GM19324 (cell line): Measurements from ENCODE around the gene CHST5.
"Not testable (repeated sequence)": the region's sequence is repeated elsewhere in the genome, so short reads cannot be mapped to it uniquely, and the experiment has no call there.

Experiments used
- ATAC-seq: cut with Tn5 transposase; IDR thresholded peaks from one replicate; pipeline ENCODE4 v1.9.1; 2021; ENCODE audit warnings: mild to moderate bottlenecking, moderate library complexity; ENCODE audit not compliant: unreplicated experiment, low FRiP score

CHST5 gene

GRCh38 chr16:75552951-75553350, 17.0 kb upstream of the CHST5 start:
- ATAC-seq = no peak

- no peak for ATAC-seq
Observed at GRCh38 chr16:75550211-75550662, 14.3 kb upstream of the CHST5 start.

GRCh38 chr16:75548456-75548855, 12.5 kb upstream of the CHST5 start:
- ATAC-seq = not testable (repeated sequence)

- no peak for ATAC-seq
Observed at GRCh38 chr16:75546293-75546692, 10.4 kb upstream of the CHST5 start.

GRCh38 chr16:75545879-75546278, 10.0 kb upstream of the CHST5 start:
- not testable (repeated sequence) for ATAC-seq

- not testable (repeated sequence) for ATAC-seq
Observed at GRCh38 chr16:75542462-75542861, 6.6 kb upstream of the CHST5 start.

GRCh38 chr16:75541236-75541635, 5.3 kb upstream of the CHST5 start:
- ATAC-seq = no peak

GRCh38 chr16:75538882-75539565, 3.1 kb upstream of the CHST5 start:
- ATAC-seq = not testable (repeated sequence)

- no peak for ATAC-seq
Observed at GRCh38 chr16:75537776-75538175, 1.9 kb upstream of the CHST5 start.

GRCh38 chr16:75535211-75535843, 581 bp downstream of the CHST5 start:
- no peak for ATAC-seq

GRCh38 chr16:75534560-75535205, 1.2 kb downstream of the CHST5 start:
- no peak for ATAC-seq

GRCh38 chr16:75532791-75533190, 3.1 kb downstream of the CHST5 start:
- no peak for ATAC-seq

- no peak for ATAC-seq
Observed at GRCh38 chr16:75532142-75532765, 3.7 kb downstream of the CHST5 start.

GRCh38 chr16:75529959-75530358, 5.9 kb downstream of the CHST5 start:
- no peak for ATAC-seq

GRCh38 chr16:75529056-75529905, 6.6 kb downstream of the CHST5 start:
- ATAC-seq = no peak

- ATAC-seq = no peak
Observed at GRCh38 chr16:75527825-75528299, 8.0 kb downstream of the CHST5 start.

GRCh38 chr16:75526032-75526790, 9.7 kb downstream of the CHST5 start:
- no peak for ATAC-seq

- no peak for ATAC-seq
Observed at GRCh38 chr16:75519175-75519574, 16.7 kb downstream of the CHST5 start.

- ATAC-seq = peak; percentile 12
Observed at GRCh38 chr16:75516189-75516966, 19.5 kb downstream of the CHST5 start.
